ENCODE measurements around the gene AMDHD2.
"Not testable (repeated sequence)": the region's sequence is repeated elsewhere in the genome, so short reads cannot be mapped to it uniquely, and the experiment has no call there.

The AMDHD2 gene

DNA sequence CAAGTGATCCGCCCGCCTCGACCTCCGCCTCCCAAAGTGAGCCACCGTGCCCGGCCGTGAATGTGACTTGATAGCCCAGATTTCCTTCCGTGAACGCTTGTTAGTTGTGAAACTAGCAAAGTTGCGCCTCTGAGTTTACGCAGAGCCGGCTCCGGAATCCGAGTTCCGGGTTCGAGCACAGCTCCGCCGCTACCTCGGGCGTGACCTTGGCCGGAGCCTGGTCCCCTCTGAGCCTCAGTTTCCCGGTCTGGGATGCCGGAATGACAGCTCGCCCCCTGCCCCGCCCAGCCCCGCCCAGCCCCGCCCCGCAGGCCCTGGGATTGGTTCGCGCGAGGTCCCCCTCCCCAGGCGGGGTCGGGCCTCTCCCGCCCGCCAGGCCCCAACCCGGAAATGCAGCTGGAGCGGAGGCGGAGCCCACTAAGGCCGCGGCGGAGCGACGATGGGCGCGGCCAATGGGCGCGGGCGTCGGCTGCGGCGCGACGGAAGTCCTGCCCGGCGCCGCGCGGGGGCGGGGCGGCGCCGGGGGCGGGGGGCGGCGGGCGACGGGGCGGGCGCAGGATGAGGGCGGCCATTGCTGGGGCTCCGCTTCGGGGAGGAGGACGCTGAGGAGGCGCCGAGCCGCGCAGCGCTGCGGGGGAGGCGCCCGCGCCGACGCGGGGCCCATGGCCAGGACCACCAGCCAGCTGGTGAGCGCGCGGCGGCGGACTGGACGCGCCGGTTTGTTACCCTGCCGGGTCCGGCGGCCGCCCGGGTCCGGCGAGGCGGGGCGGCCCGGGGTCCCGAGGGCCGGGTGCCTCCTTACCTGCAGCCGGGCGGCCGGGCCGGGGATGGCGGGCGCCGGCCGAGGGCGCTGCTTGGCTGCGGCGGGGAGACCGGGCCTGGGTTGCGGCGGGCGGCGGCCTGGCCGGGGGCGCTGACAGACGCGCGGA, 17.5 kb downstream of the AMDHD2 start, which contains the start of gene PDPK1:
Gene PDPK1 (plus strand): TSS at position 571 of the 929 bp plus-strand sequence. CDS start 92 bp downstream, at position 663.
- Histone ChIP-seq H3K27me3 (replicated peaks) (no peaks in the 10 kb centered on the region), H3K4me3 (ENCODE audit: low read depth, low read length) (peak within 1 kb of the TSS; percentile 72), H3K36me3 (replicated peaks) (no peaks in the 10 kb centered on the region), H3K27ac (peak within 1 kb of the TSS; percentile 75)
- in situ Hi-C loops (cut with HindIII; ENCODE audit: low pct_ligation_motif_present, low sequenced_read_pairs), result no loop called here
- TF ChIP-seq, protein P1, sequence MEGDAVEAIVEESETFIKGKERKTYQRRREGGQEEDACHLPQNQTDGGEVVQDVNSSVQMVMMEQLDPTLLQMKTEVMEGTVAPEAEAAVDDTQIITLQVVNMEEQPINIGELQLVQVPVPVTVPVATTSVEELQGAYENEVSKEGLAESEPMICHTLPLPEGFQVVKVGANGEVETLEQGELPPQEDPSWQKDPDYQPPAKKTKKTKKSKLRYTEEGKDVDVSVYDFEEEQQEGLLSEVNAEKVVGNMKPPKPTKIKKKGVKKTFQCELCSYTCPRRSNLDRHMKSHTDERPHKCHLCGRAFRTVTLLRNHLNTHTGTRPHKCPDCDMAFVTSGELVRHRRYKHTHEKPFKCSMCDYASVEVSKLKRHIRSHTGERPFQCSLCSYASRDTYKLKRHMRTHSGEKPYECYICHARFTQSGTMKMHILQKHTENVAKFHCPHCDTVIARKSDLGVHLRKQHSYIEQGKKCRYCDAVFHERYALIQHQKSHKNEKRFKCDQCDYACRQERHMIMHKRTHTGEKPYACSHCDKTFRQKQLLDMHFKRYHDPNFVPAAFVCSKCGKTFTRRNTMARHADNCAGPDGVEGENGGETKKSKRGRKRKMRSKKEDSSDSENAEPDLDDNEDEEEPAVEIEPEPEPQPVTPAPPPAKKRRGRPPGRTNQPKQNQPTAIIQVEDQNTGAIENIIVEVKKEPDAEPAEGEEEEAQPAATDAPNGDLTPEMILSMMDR (IDR thresholded peaks at IDR 0.05; ENCODE audit: low read depth, low read length, missing control alignments), result no peak
- peak; percentile 85 for DNase-seq

DNA sequence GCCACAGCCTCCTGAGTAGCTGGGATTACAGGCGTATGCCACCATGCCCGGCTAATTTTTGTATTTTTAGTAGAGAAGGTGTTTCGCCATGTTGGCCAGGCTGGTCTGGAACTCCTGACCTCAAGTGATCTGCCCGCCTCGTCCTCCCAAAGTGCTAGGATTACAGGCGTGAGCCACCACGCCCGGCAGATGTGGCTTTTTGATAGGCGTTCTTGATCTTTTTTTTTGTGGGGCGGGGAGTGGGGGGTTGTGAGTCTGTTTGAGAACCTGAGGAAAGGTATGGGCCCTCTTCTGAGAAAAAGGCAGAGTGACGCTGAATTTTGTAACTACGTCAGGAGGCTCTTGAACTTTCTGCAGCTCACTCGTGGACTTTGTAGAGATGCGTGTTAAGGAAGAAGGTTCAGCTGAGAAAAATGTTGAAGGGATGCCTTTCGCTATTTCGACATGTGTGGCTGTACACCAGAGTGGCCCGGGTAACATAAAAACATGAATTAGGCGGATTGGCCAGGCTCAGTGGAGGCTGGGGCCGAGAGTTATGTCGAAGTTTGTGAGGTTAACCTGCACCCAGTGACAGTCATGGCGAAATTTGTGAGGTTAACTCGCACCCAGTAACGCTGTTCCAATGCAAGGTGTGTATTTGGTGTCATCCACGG, 19.1 kb downstream of the AMDHD2 start:
- H3K4me3 ChIP-seq (ENCODE audit: low read depth, low read length); H3K27me3 ChIP-seq (replicated peaks); DNase-seq; H3K36me3 ChIP-seq (replicated peaks); H3K27ac ChIP-seq; in situ Hi-C loops (cut with HindIII; ENCODE audit: low pct_ligation_motif_present, low sequenced_read_pairs): not testable (repeated sequence)

- H3K4me3 ChIP-seq (ENCODE audit: low read depth, low read length); in situ Hi-C loops (cut with HindIII; ENCODE audit: low pct_ligation_motif_present, low sequenced_read_pairs): not testable (repeated sequence)
Observed at GRCh38 chr16:2539845-2540458, 19.8 kb downstream of the AMDHD2 start.

GRCh38 chr16:2540912-2541311, 20.7 kb downstream of the AMDHD2 start:
- in situ Hi-C loops (cut with HindIII; ENCODE audit: low pct_ligation_motif_present, low sequenced_read_pairs); DNase-seq; H3K27ac ChIP-seq; H3K27me3 ChIP-seq (replicated peaks); H3K4me3 ChIP-seq (ENCODE audit: low read depth, low read length); H3K36me3 ChIP-seq (replicated peaks): not testable (repeated sequence)

More at GRCh38 chr16:2539845-2540458, 19.8 kb downstream of the AMDHD2 start:
- not testable (repeated sequence) for H3K36me3 ChIP-seq (replicated peaks); H3K27ac ChIP-seq; H3K27me3 ChIP-seq (replicated peaks); DNase-seq
- TF ChIP-seq, protein P1 (IDR thresholded peaks at IDR 0.05; ENCODE audit: low read depth, low read length, missing control alignments), result peak; percentile 62

- H3K36me3 ChIP-seq (replicated peaks); in situ Hi-C loops (cut with HindIII; ENCODE audit: low pct_ligation_motif_present, low sequenced_read_pairs); H3K4me3 ChIP-seq (ENCODE audit: low read depth, low read length); H3K27ac ChIP-seq; H3K27me3 ChIP-seq (replicated peaks): not testable (repeated sequence)
- DNase-seq, result peak; percentile 4
Observed at GRCh38 chr16:2541409-2541808, 21.2 kb downstream of the AMDHD2 start.

GRCh38 chr16:2543771-2544170, 23.6 kb downstream of the AMDHD2 start:
- H3K27me3 ChIP-seq (replicated peaks); in situ Hi-C loops (cut with HindIII; ENCODE audit: low pct_ligation_motif_present, low sequenced_read_pairs); H3K36me3 ChIP-seq (replicated peaks); H3K27ac ChIP-seq; DNase-seq; H3K4me3 ChIP-seq (ENCODE audit: low read depth, low read length): not testable (repeated sequence)

GRCh38 chr16:2550283-2550878, 30.2 kb downstream of the AMDHD2 start:
- DNase-seq; H3K36me3 ChIP-seq (replicated peaks); in situ Hi-C loops (cut with HindIII; ENCODE audit: low pct_ligation_motif_present, low sequenced_read_pairs); H3K4me3 ChIP-seq (ENCODE audit: low read depth, low read length); H3K27ac ChIP-seq; H3K27me3 ChIP-seq (replicated peaks): not testable (repeated sequence)

- H3K36me3 ChIP-seq (replicated peaks); H3K4me3 ChIP-seq (ENCODE audit: low read depth, low read length); H3K27me3 ChIP-seq (replicated peaks); in situ Hi-C loops (cut with HindIII; ENCODE audit: low pct_ligation_motif_present, low sequenced_read_pairs); H3K27ac ChIP-seq: not testable (repeated sequence)
- peak; percentile 27 for DNase-seq
- TF ChIP-seq, protein P1 (IDR thresholded peaks at IDR 0.05; ENCODE audit: low read depth, low read length, missing control alignments), result peak; percentile 17
Observed at GRCh38 chr16:2551420-2551889, 31.3 kb downstream of the AMDHD2 start.

DNA sequence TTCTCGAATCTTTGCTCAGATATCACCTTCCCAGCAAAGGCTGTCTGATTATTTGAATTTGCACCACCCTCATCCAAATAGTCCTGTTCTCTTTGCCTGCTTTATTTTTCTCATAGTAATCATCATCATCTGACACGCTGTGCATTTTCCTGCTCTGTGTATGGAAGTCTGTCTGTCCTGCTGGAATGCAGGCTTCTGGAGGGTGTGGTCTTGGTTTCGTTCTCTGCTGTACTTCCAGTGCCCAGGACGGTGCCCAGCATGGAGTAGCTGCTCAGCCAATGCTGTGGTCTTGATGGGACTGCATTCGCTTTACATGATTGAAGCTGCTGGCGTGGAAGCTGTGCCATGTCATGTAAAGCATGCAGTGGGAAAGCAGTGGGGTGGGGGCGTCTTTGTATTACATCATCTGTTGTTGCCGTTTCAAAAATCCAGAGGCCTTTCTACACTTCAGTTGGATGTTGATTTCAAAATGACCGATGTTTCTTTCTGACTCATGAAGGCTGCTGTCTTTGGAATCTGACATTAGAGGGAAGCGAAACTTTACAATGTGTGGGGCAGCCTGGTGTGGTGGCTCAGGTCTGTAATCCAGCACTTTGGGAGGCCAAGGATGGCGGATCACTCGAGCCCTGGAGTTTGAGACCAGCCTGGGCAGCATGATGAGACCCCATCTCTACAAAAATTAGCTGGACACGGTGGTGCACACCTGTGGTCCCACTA, 34.7 kb downstream of the AMDHD2 start:
- H3K27ac ChIP-seq; H3K36me3 ChIP-seq (replicated peaks); in situ Hi-C loops (cut with HindIII; ENCODE audit: low pct_ligation_motif_present, low sequenced_read_pairs); H3K27me3 ChIP-seq (replicated peaks); DNase-seq; H3K4me3 ChIP-seq (ENCODE audit: low read depth, low read length): not testable (repeated sequence)

DNA sequence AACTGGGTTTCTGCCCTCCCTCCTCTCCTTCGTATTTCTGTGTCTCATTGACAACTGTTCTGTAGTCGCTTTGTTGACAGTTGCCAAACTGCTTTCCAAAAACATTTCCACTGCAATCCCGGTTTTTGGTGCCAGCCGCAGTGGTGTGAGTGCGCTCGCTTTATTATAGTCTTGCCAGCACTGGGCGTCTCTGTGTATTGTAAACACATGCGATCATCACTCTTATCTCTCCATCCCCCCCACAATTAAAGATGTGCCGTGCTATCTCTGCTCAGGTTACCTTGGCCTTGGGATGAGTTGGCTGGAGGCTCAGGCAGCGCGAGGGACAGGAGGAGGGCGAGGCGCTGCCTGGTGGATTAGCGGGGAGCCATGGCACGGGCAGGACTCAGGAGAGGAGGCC, 37.0 kb downstream of the AMDHD2 start:
- H3K4me3 ChIP-seq (ENCODE audit: low read depth, low read length); H3K36me3 ChIP-seq (replicated peaks); DNase-seq; H3K27ac ChIP-seq; in situ Hi-C loops (cut with HindIII; ENCODE audit: low pct_ligation_motif_present, low sequenced_read_pairs); H3K27me3 ChIP-seq (replicated peaks): not testable (repeated sequence)

Data from brain microvascular endothelial cell (primary cell).